Adrenal gland (tissue), 5 donors: ENCODE measurements around the gene ADAM19.

Source experiments
- CTCF ChIP-seq, 6 experiments: fragments of 450-650 bp in 4 of 6; fragments of 200-600 bp in 2 of 6; sonication (generic) in 1 of 6; IDR thresholded peaks; 1 replicate in 5 of 6; 2 replicates in 1 of 6; pipeline versions ENCODE4 v1.5.1 to v1.8.0; 2016 to 2021; ENCODE audit warnings: antibody characterized with exemption in 6 of 6, mild to moderate bottlenecking in 2 of 6, moderate library complexity in 1 of 6
- POLR2A ChIP-seq, 2 donors: fragments of 450-650 bp; IDR thresholded peaks; one replicate each; pipeline ENCODE4 v1.6.1; 2017; ENCODE audit warnings: antibody characterized with exemption in 2 of 2, mild to moderate bottlenecking in 2 of 2, moderate library complexity in 1 of 2
- donor health status: DM: no; HTN: no; CAD: no.

GRCh38 chr5:157496864-157497263 is 78.7 kb downstream of the ADAM19 start:
- TF ChIP-seq CTCF (IDR thresholded peaks at IDR 0.05) (no peak), POLR2A (IDR thresholded peaks at IDR 0.05) (no peak)
